Endothelial cell of umbilical vein (primary cell): ENCODE data around the gene PER1. TPM values are rescaled to one million over a fixed set of nuclear protein-coding genes. Genes with fewer than 3 reads are reported as not detected.

ENCODE experiments used
- BruUV-seq: library from RNA; stranded (reverse); fragments of 400-500 nt; replicated peaks from 2 replicates; lab custom pipeline; 2021; lab: Mats Ljungman, UMichigan
- CTCF ChIA-PET: fragments of 300-600, 350-600 bp; sonication (Branson Sonifier 250); formaldehyde crosslinking; loops from one replicate; lab custom pipeline; 2021; ENCODE audit warnings: antibody characterized with exemption, inconsistent platforms; lab: Charles Lee
- POLR2A ChIA-PET: fragments of 300-600, 350-600 bp; sonication (Branson Sonifier 250); formaldehyde crosslinking; loops from one replicate; lab custom pipeline; 2021; ENCODE audit warnings: antibody characterized with exemption, inconsistent platforms; lab: Charles Lee
- DNase-seq: peaks from one replicate; pipeline ENCODE4 v3.0.0-alpha.2; 2011; ENCODE audit warnings: low read depth, low spot score
- FAIRE-seq: peaks from 2 replicates; lab custom pipeline; 2011; peaks lifted over from hg19 to GRCh38; lab: Jason Lieb, UNC
- H2AFZ ChIP-seq: 2 replicates; pipeline ENCODE4 v1.6.0; 2012; ENCODE audit warnings: low read depth, low read length, control low read depth, inconsistent platforms
- H3K27ac ChIP-seq: 2 replicates; pipeline ENCODE4 v1.5.1; 2011; ENCODE audit warnings: low read depth, mild to moderate bottlenecking, control low read depth, low read length, moderate library complexity; ENCODE audit not compliant: insufficient read depth
- H3K27me3 ChIP-seq, 2 experiments: 2 replicates each; pipeline versions ENCODE4 v1.6.0 to v1.6.1; 2011; ENCODE audit warnings: low read length in 2 of 2, mixed read lengths in 1 of 2; ENCODE audit not compliant: control insufficient read depth in 2 of 2, insufficient read depth in 2 of 2
- H3K36me3 ChIP-seq, 2 experiments: 2 replicates in 1 of 2; 3 replicates in 1 of 2; pipeline ENCODE4 v1.5.1; 2011; ENCODE audit warnings: low read length in 2 of 2, mild to moderate bottlenecking in 1 of 2, moderate library complexity in 1 of 2; ENCODE audit not compliant: control insufficient read depth in 2 of 2, insufficient read depth in 2 of 2; ENCODE audit errors: extremely low read depth in 1 of 2
- H3K4me1 ChIP-seq: 3 replicates; pipeline ENCODE4 v1.5.1; 2011; ENCODE audit warnings: mild to moderate bottlenecking, low read length; ENCODE audit not compliant: control insufficient read depth, insufficient read depth; ENCODE audit errors: extremely low read depth
- H3K4me2 ChIP-seq: 2 replicates; pipeline ENCODE4 v1.6.1; 2011; ENCODE audit warnings: low read length, control low read depth, mixed read lengths; ENCODE audit not compliant: insufficient read depth
- H3K4me3 ChIP-seq, 3 experiments: fragments of 200-600 bp in 1 of 3; sonication (generic), shearing (Covaris generic) in 1 of 3; replicated peaks in 1 of 3; 2 replicates each; pipeline ENCODE4 v1.5.1; 2011 to 2016; ENCODE audit warnings: control low read depth in 3 of 3, low read length in 3 of 3, mild to moderate bottlenecking in 2 of 3, inconsistent platforms in 1 of 3, low read depth in 1 of 3, moderate library complexity in 1 of 3; ENCODE audit not compliant: insufficient read depth in 1 of 3
- H3K79me2 ChIP-seq: 2 replicates; pipeline ENCODE4 v1.6.0; 2012; ENCODE audit warnings: low read length, inconsistent platforms; ENCODE audit not compliant: control insufficient read depth, insufficient read depth
- H3K9ac ChIP-seq: replicated peaks from 2 replicates; pipeline ENCODE3; 2011; ENCODE audit warnings: low read length, control low read depth; ENCODE audit not compliant: insufficient read depth; ENCODE audit errors: extremely low read depth
- H3K9me1 ChIP-seq: replicated peaks from 3 replicates; pipeline ENCODE4 v1.6.0; 2011; ENCODE audit warnings: mild to moderate bottlenecking, low read length; ENCODE audit not compliant: control insufficient read depth, insufficient read depth; ENCODE audit errors: extremely low read depth
- H3K9me3 ChIP-seq: replicated peaks from 2 replicates; pipeline ENCODE4 v1.5.1; 2012; ENCODE audit warnings: low read length, inconsistent platforms; ENCODE audit not compliant: control insufficient read depth, insufficient read depth
- H4K20me1 ChIP-seq: replicated peaks from 2 replicates; pipeline ENCODE3; 2011; ENCODE audit warnings: mild to moderate bottlenecking, low read length; ENCODE audit not compliant: control insufficient read depth, insufficient read depth; ENCODE audit errors: extremely low read depth
- EZH2 ChIP-seq: IDR thresholded peaks from 2 replicates; pipeline ENCODE4 v1.6.1; 2012; ENCODE audit warnings: borderline replicate concordance, low read depth, mild to moderate bottlenecking, moderate library complexity, low read length, inconsistent platforms; ENCODE audit not compliant: severe bottlenecking
- FOS ChIP-seq: IDR thresholded peaks from 2 replicates; pipeline ENCODE4 v1.6.1; 2011; ENCODE audit warnings: mild to moderate bottlenecking, low read length, moderate library complexity, borderline replicate concordance; ENCODE audit not compliant: insufficient read depth
- GATA2 ChIP-seq: IDR thresholded peaks from 2 replicates; pipeline ENCODE4 v1.7.0; 2011; ENCODE audit warnings: low read depth, mild to moderate bottlenecking, moderate library complexity, mixed read lengths, low read length; ENCODE audit not compliant: insufficient read length, insufficient read depth
- JUN ChIP-seq: IDR thresholded peaks from 2 replicates; pipeline ENCODE4 v1.6.1; 2011; ENCODE audit warnings: borderline replicate concordance, low read depth; ENCODE audit not compliant: insufficient read length, insufficient read depth
- MYC ChIP-seq: IDR thresholded peaks from one replicate; pipeline ENCODE4 v1.6.1; 2011; ENCODE audit warnings: mild to moderate bottlenecking, low read depth, low read length
- POLR2A ChIP-seq: IDR thresholded peaks from 2 replicates; pipeline ENCODE4 v1.6.1; 2012; ENCODE audit warnings: low read depth, mild to moderate bottlenecking, control low read depth, low read length
- POLR2AphosphoS5 ChIP-seq: IDR thresholded peaks from 2 replicates; pipeline ENCODE4 v1.6.1; 2012; ENCODE audit warnings: low read depth, mild to moderate bottlenecking, control low read depth, low read length, moderate library complexity; ENCODE audit not compliant: insufficient read depth
- dilution Hi-C: fragments of 300-500 bp; cut with MboI; formaldehyde crosslinking; loops from one replicate; pipeline ENCODE4 v1.15.0; 2019; ENCODE audit warnings: low sequenced_read_pairs; ENCODE audit not compliant: extremely low pct_ligation_motif_present
- intact Hi-C: fragments of 100-400 bp; cut with micrococcal nuclease; formaldehyde crosslinking; loops from one replicate; pipeline ENCODE4 v1.10.0; 2022
- polyA plus RNA-seq, 4 experiments: library from polyadenylated mRNA; depleted of rRNA in 3 of 4; stranded (reverse) in 3 of 4; unstranded in 1 of 4; fragments of >200 nt; gene quantifications; 2 replicates each; pipeline versions ENCODE4 v1.2.1 to v1.2.3, GENCODE V29; 2011 to 2012; ENCODE audit warnings: missing spikeins in 1 of 4
- total RNA-seq: library from RNA; stranded (reverse); gene quantifications from 2 replicates; pipeline ENCODE4 v1.2.3, GENCODE V29; 2021
- TF ChIP-seq, protein P1 (sequence below): IDR thresholded peaks from 2 replicates; pipeline ENCODE4 v1.6.1; 2011; ENCODE audit not compliant: insufficient read depth, insufficient read length
- TF ChIP-seq, protein P2 (sequence below), 2 donors: IDR thresholded peaks; 1 replicate in 1 of 2; 2 replicates in 1 of 2; pipeline ENCODE4 v1.5.1; 2011; ENCODE audit warnings: low read length in 2 of 2, mild to moderate bottlenecking in 2 of 2, moderate library complexity in 2 of 2, control low read depth in 1 of 2, inconsistent platforms in 1 of 2, low read depth in 1 of 2; ENCODE audit not compliant: insufficient read depth in 1 of 2; ENCODE audit errors: extremely low read depth in 1 of 2

PER1 gene
- total and polyA plus RNA-seq, 2 donors (not counting 3 experiments of a cell fraction or from before 2014, with no cell fraction given) = 12.1 to 32.1 TPM

GRCh38 chr17:8167526-8167925 lies 15.3 kb upstream of the PER1 start:
- Histone ChIP-seq H3K36me3 (no peaks in the 10 kb centered on the region), H3K4me1 (peaks cover 11% of the 10 kb centered on the region), H3K9ac (no peak overlapping the region), H3K27ac (no peak overlapping the region), H4K20me1 (no peaks in the 10 kb centered on the region), H3K4me3 (no peak overlapping the region), H3K27me3 (no peaks in the 10 kb centered on the region), H3K4me2 (no peak overlapping the region), H2AFZ (no peak overlapping the region), H3K79me2 (peaks cover 2% of the 10 kb centered on the region), H3K9me3 (no peaks in the 10 kb centered on the region), H3K9me1 (no peaks in the 10 kb centered on the region)
- dilution Hi-C loops (no loop called here), intact Hi-C loops (no loop called here)
- no peak for TF ChIP-seq POLR2AphosphoS5
- POLR2A ChIA-PET = no interaction called here
- BruUV-seq = no TSS peak
- DNase-seq (no peak), FAIRE-seq (no peak)
- CTCF ChIA-PET = interaction anchor here (0.8 to 1.0 kb wide), 2 partner anchors 12 to 13 kb away, joined by 3 read pairs; no protein-coding TSS in a partner anchor

- Histone ChIP-seq H3K4me1 (peaks cover 14% of the 10 kb centered on the region), H3K9ac (no peak overlapping the region), H3K4me3 (no peak overlapping the region), H3K4me2 (no peak overlapping the region), H4K20me1 (no peaks in the 10 kb centered on the region), H3K27me3 (no peaks in the 10 kb centered on the region), H3K79me2 (peaks cover 10% of the 10 kb centered on the region), H2AFZ (no peak overlapping the region), H3K27ac (no peak overlapping the region), H3K36me3 (no peaks in the 10 kb centered on the region), H3K9me1 (no peaks in the 10 kb centered on the region), H3K9me3 (no peaks in the 10 kb centered on the region)
- BruUV-seq = no TSS peak
- DNase-seq (no peak), FAIRE-seq (no peak)
- dilution Hi-C loops (no loop called here), intact Hi-C loops (no loop called here)
- CTCF ChIA-PET = interaction anchor here (0.8 kb wide), 1 partner anchor 12 kb away, joined by 3 read pairs; no protein-coding TSS in a partner anchor
- TF ChIP-seq, protein P1, sequence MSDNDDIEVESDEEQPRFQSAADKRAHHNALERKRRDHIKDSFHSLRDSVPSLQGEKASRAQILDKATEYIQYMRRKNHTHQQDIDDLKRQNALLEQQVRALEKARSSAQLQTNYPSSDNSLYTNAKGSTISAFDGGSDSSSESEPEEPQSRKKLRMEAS = no peak
- TF ChIP-seq JUN = no peak
- TF ChIP-seq POLR2A = no peak
- TF ChIP-seq FOS = no peak
- TF ChIP-seq, protein P2, sequence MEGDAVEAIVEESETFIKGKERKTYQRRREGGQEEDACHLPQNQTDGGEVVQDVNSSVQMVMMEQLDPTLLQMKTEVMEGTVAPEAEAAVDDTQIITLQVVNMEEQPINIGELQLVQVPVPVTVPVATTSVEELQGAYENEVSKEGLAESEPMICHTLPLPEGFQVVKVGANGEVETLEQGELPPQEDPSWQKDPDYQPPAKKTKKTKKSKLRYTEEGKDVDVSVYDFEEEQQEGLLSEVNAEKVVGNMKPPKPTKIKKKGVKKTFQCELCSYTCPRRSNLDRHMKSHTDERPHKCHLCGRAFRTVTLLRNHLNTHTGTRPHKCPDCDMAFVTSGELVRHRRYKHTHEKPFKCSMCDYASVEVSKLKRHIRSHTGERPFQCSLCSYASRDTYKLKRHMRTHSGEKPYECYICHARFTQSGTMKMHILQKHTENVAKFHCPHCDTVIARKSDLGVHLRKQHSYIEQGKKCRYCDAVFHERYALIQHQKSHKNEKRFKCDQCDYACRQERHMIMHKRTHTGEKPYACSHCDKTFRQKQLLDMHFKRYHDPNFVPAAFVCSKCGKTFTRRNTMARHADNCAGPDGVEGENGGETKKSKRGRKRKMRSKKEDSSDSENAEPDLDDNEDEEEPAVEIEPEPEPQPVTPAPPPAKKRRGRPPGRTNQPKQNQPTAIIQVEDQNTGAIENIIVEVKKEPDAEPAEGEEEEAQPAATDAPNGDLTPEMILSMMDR (IDR thresholded peaks at IDR 0.05; ENCODE audit: extremely low read depth in 1 of 2, insufficient read depth in 1 of 2, low read depth in 1 of 2, low read length in 2 of 2) = no peak
- no peak for TF ChIP-seq GATA2
- no peak for TF ChIP-seq MYC
- TF ChIP-seq POLR2AphosphoS5 = no peak
- TF ChIP-seq EZH2 = no peak
- POLR2A ChIA-PET = no interaction called here
Measured at GRCh38 chr17:8166731-8167130, 14.5 kb upstream of the PER1 start.
